ENCODE data around the gene CRBN.

The CRBN gene

DNA sequence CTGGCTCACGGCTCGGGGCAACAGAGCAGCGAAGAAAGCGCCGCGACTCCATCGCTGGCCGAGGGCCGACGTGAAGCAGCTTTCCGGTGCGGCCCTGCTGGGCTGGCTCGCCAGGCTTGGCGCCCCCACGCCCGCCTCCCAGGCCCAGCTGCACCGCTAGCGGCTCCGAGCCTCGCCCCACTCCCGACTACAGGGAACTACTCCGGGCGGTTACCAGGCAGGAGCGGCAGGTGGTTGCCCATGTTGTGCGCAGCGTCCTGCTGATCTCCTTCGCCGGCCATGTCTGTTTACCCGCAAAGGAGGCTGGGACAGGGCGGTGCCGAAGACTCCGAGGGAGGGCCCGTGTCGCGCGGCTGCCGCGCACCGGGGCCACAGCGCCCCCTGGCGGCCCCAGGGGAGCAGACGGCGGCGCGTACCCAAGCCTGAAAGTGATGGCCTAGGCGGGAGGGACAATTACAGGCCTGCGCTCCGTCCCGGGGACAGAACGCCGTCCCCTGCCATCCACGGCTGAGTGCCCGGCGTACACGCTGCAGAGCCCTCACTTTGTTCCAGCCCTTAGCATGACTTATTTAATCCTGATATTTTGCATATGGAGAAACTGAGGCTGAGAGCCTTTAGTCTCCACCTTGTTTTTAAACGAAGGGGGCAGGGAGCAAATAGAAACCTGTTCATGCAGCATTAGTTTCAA, at the start of gene CRBN:
Gene CRBN (minus strand): TSS at position 285 of the 688 bp plus-strand sequence. CDS start 4 bp downstream, at position 281.
- DNase-seq = peak; percentile 88

DNA sequence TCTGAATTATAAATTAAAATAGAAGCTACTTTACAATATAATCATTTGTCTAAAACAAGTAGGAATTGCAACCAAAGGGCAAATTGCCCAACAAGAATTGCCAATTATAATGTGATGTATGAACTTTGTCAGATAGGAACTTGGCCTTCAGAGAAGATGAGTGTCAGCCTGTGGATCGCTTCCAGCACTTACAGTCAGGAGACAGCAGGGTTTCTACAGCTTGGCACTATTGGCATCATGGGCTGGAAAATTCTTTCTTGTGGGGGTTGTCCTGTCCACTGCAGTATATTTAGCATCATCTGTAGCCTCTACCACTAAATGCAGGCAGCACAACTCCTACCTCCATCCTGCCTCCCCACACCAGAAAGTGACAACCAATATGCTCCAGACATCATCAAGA, 48.1 kb upstream of the CRBN start:
- DNase-seq = no peak

DNA sequence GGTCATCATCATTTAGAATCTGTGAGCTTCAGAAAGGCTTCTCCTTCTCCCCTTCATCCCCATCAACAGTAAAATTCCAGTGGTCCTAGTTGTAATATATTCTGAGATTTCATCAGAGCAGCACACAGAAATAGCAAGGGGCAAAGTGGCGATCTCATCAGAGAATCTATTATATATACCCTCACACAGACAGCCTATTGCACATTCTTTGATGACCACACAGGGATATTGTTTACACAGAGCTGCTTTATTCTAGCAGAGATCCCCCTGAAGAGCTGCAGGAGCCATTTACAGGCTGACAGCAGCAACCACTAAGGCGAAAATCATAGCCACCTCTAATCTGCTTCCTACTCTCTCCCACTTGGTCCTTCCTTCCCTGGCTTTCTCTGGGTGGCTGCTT, 42.0 kb upstream of the CRBN start:
- no peak for DNase-seq

DNA sequence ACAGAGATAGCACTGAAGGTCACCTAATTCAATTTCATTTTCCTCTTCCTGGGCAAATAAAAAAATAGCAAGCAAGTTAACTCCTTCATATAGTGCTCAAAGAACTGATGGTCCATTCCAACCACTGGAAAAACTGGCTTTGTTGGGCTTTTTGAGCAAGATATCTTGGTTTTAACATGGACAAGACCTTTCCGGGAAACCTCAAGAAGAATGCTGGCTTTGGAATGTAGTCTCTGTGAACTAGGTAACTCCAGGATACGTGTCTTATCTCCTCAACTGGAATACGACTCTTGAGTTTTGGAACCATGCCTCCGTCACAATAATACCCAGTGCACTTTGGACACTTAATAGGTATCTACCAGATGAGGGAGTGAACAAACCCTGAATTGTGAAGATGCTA, 36.9 kb upstream of the CRBN start:
- no peak for DNase-seq

DNA sequence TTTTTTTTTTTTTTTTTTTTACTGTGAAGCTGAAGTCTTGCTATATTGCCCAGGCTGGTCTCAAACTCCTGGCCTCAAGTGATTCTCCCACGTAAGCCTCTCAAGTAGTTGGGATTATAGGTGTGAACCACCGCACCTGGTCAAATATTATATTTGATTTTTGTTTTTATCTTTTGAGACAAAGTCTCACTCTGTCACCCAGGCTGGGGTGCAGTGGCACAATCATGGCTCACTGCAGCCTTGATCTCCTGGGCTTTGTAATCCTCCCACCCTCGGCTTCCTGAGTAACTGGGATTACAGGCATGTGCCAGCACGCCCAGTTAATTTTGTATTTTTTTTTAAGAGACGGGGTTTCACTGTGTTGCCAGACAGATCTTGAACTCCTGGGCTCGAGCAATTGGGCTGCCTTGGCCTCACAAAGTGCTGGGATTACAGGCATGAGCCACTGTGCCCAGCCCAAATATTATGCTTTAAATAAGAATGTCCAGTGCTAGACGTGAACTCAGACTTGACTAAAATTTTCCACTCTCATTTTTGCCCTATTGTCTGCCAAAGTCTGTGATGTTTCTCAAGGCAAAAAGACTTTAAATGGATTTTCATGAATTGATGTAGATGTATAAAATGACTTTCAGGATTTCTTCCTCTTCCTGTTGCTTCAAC, 33.4 kb upstream of the CRBN start:
- DNase-seq = no peak

DNA sequence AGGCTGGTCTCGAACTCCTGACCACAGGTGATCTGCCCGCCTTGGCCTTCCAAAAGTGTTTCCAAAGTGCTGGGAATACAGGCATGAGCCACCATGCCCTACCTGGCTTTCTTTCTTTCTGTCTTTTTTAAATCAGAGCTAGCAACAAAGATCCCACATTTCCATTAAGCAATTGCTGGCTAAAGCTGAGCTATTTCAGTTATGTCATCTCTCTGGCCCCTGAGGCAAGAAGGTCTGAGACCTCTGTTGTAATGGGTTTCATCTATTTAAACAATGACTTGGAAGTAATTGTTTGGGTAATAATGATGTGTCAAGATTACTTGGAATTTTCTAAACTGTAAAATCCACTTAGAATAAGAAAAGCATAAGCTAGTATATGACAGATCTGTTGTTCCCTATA, 30.2 kb upstream of the CRBN start:
- no peak for DNase-seq

DNA sequence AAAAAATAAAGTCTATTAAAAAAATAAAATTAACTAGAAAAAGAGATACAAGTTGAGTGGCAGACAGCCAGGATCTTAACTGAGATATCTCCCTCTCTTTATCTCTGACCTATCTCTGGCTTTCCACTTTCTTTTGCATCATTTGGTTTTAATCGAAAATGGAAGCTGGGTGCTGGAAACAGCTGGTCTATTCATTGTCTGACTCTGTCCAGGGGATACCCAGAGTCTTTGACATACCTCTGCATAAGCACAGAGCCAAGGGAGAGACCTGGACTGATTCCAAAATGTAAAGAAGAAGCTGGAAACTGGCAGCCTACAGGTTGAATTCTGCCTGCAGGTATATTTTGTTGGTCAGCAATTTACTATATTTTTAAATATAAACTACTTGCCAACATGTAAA, 29.6 kb upstream of the CRBN start:
- no peak for DNase-seq

DNA sequence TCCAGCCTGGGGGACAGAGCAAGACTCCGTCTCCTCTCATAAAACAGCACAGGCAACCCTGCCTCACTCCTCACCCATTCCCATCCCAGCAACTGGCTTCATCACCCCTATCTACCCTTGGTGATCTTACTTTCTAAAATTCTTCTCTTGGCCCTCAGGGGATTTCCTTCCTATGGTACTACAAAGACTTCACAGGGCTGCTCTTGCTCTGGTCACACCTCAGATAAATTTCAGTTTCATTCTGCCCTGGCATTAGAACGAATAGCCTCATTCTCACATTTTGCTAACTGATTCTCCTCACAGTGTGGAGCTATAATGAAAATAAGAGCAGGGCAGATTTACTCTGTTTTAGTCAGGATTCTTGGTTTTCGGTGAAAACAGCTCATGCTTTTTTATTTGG, 22.1 kb upstream of the CRBN start:
- DNase-seq = no peak

DNA sequence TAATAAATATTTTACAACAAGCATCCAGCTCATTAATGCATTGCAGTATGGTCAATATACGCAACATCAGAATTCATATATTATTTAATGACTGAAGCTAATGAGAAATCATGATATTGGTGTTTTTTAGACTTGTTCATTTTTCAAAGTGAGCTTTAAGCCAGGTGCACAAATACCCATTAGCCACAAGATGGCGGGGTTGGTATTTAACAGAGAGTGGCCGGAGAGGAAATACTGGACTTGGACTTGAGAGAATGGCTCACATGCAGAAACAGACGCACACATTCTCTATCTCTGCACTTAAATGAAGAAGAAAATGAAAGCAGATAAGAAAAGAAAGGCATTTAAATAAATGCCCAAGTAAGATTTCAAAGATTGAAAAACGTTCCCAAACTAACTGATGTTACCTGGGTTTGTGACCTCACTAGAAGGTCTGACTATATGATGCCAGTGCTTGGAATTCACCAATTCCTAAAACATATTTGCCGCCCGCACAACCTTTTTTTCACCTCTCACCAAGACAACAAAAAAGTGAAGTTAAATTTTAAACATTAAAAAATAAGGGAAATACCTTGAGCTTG, 21.2 kb upstream of the CRBN start:
- DNase-seq = peak; percentile 47

DNA sequence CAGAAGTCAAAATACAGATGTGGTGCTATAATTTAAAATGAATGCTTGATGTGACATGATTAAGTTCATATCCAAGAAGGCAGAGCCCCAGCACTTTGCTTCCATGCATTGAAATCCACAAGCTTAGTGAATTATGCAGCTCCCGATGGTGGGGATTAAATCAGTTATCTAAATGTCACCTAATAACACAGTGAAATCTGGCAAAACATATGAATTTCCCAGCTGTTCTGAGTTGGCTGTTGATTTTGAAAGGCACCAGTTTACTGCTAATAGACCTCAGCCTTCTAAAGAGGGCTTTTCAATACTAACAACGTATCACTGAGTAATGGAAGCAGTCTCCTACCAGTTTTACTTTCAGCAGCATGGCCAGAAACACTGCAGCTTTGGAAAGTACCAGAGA, 19.8 kb upstream of the CRBN start:
- no peak for DNase-seq

DNA sequence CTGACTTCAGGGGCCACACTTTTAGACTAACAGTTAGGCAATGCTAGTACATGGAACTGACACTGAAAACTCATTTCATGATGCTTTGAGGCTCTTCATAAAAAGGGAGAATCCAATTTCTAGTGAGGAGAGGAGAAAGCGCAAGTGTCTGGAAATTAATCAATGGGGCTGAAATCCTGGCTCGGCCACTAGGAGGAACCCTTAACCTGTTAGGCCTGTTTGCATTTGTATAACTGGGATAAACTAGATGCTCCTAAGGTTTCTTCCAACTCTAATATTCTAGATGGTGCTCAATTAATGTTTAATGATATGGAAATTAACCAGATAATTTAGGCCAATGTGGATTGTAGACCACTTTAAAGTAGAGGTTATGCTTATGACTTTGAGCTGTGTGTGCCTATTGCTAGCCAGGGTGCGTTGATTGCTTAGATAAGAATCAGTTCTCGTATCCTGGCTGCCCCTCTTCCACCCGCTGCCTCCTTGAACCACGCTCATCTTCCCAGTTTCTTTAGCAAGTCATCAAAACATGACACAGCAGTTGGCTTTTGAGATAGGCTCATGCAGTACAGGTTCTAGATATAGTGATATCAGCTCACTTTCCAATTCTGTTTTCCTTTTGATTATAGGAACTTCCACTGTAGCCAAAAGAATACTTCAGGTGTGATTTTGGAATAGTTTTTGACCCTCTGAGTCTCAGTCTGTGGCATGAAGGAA, 16.8 kb upstream of the CRBN start:
- DNase-seq = no peak

DNA sequence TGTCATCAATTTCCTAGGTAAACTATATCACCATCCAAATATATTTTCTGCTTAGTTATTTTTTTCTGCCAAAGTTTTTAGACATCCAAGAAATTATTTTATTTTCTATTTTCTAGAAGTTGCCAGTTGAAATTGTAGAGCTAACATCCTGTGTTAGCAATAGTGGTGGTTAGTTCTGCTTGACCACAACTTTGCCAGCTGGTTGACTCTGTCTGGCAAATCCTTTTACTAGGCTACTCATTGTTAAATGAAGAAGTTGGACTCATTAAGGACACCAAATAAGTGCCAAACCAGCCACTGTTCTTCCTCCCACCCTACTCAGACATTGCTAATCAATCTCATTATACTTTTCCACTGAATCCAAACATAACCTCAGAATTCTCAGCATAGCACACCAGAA, 15.4 kb upstream of the CRBN start:
- DNase-seq = no peak

DNA sequence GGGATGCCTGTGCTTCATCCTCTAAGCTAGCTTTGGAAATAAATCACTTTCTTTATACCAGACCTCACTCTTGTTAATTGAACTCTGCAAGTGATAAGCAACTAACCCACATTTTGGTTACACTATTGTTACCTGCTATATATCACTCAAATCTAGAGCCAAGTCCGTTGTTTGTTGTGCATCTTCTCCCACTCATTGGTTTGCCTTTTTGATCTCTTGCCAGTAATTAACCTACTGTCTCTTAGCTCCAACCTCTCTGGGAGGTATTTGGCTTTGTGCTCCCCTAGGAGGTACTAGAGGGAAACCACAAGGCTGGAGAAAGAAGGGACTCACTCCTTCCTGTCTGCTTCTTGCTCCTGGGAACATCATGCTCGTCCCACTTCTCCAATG, 12.8 kb upstream of the CRBN start:
- no peak for DNase-seq

DNA sequence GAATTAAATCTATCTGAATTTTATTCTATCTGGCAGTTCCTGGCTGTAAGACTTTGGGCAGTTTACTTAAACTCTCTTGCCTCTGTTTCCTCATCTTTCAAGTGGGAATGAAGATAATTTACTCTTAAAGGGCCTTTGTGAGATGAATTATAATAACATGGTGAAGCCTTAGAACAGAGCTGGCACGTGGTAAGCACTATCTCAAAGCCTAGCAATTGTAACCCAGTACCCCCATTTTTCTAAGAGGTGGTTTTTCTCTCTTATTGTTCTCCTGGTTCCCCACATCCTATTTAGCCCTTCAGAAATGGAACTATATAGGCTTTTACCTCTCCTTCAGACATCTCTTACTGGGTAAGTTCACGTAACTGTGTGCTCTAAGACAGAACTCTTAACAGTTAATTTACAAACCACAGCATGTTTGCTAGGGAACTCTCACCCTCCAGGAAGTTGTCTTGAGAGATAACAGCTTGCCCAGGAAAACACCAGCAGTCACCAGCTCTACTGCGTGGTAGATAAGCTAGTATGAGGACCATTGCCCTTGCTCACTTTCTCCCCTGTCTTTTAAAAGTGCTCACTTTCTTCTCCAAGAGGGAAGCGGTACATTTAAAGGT, 12.3 kb upstream of the CRBN start:
- peak; percentile 46 for DNase-seq

DNA sequence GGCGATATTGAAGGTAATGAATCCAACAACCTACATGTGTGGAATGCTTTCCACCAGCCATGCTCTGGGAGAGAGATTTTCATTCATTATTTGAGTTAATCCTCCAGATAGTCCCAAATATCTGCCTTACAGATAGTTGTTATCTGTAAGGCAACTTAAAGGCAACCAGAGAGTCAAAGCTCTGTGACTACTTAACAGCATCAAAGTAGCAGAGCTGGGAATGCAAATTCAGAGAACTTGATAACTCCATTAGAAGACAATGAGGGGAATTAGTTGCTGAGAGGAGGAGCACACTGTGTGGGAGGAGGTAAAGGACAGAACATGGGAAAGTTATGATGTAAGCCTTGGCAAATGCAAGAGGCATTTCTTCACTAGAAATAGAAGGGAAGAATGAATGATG, 10.5 kb upstream of the CRBN start:
- no peak for DNase-seq

DNA sequence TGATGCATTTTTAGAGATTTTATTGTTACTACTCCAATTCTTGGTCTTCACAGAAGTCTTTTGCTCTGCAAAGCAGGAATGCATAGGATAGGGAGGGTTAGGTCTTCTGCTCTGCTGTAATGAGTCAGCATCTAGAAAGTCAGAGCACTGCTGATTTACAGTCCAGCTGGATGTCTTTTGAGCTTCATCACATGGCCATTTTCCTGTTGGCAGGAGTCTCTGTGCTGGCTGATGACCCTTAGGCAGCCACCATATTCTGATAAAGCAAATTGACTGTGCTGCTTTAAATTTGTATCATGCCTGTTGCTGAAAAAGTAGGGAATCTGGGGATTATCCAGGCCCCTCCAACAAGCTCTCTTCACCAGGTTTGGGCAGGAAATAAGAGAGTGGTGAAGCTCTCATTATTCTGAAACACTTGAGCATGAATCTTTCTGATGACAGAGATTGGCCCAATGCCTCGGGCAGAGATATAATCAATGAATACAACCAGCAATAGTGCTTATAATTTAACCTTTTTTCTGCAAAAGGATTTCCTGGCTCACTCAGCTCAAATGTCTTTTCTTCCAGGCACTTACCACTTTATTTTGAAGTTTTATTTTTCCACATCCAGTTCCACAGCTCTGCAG, 9.7 kb upstream of the CRBN start:
- DNase-seq = no peak

DNA sequence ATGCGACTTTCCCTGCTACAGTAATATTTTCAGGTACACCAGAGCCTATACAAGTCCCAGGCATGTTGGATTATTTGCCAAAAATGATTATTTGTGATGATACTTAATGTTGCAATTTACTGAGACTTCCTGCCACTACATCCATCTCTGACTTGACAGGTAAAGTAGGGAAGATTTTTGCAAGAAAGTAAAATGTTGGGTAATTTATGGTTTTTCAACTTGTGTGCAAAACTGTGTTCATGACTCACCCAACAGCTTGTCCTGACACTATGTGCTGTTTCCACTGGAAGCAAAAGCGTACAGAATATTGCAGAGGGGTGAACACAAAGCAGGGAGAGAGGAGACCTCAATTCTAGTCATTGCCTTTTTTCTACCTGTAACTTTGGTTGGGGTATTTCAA, 5.4 kb upstream of the CRBN start:
- DNase-seq = no peak

DNA sequence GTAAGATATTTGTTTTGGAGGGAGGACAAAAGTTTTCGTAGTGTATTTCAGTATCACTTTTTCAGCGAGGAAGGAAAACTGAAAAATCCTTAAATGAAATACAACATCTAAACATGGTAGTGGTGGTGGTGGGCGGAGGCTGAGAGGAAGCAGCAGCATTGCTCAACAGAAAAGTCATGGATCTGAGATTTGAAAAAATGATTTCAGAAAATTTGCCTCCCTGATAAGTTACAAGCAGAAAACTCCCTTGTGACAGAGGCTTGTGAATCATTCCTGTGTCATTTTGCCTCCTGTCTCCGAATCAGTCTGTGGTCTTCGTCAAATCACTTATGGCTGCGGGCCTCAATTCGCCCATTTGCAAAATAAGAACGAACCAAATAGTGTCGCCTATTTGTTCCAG, 965 bp upstream of the CRBN start:
- no peak for DNase-seq

DNA sequence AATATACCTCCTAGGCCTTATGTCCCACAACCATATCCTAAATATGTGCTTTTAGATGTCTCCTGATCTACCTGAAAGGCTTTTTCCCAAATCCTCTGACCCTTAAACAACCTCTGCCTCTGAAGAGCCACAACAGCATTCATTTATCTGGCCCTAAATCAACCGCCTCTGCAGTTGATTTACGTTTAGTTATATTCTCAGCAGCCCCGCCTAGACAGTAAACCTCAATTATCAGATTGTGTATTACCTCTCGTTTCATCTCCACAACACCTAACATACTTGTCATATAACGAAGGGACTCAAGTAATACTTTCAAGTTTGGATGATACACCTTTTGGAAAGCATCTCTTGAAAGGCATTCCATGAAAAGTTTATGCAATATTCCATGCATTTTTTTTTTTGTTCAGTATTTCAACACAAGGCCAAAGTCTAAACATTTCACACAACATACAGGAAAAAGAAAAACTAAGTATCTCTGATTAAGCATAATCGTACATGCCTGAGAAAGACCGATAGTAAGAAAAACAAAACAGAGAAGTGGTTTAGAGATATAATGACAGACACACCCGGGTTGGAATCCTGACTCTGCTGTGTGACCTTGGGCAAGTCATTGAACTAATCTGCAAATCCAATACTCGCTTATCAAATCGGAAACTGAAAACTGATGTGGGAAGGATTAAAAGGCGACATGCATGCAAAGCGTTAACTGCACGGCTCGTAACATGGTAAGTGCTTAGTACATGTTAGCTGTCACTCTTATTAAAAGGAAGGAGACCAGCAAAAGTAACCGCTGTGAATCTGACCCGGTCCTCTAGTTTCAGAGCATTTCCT, 778 bp downstream of the CRBN start:
- DNase-seq = no peak

DNA sequence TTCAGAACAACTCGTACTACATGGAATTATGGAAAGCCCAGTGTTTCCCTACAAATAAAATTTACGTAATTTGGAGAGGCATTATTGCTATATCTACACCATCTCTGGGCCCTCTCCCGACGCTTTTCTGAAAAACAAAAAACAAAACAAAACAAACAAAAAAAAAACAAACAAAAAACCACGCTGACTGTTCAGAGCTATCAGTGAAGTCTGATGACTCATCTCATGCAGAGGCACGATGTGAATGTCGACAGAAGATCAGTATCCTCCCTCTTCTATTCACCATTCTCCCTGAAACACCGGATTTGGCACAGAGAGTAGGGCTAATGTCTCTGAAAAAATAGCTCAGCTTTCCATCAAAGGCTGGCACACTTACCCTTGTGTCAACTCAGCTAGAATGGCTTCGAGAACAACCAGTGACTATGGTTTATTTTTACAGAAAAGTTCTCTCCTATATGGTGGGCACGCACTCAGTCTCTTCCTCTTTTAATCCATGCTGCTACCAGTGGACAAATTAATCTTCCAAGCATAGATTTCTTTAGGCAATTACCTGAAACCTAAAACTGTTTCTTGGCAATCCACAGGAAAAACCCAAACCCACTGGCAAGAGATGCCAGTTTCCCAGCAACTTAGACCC, 1.5 kb downstream of the CRBN start:
- no peak for DNase-seq

DNA sequence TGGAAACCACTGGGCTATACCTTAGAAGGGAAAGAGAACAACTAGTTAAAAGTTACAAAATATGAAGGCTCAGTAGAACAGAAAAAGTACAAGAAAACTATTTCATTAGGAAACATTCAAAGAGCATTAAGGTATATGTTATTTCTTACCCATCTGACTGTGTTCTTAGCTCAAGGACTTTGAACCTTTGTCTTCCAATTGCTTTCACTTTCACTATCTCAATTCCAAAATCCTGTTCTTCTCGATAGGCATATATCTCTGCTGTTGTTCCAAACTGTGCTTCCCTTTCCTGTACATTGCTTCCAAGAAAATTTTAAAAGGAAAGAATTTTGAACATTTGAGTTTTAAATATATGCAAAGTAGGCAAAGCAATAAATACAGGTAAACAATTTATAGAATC, 6.9 kb downstream of the CRBN start:
- DNase-seq = no peak

DNA sequence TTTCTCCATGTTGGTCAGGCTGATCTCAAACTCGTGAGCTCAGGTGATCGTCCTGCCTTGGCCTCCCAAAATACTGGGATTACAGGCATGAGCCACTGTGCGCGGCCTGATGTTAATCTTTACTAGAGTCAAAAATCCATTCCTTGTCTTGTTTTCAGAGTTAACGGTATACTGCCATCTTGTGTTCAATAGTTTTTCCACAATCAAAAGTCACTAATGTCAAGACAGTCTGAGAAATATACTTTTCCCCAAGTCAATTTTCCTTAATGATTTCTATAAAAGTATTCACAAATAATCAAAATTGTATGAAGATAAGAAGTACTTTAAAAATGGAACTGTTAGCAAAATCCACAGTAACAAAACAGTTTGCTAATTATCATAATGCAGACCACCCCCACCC, 8.5 kb downstream of the CRBN start:
- DNase-seq = peak; percentile 16

All from CD4-positive, alpha-beta T cell treated with Interleukin-6 for 4 hours (primary cell).